Measurements from ENCODE around the gene MADD.
"Not testable (repeated sequence)": the region's sequence is repeated elsewhere in the genome, so short reads cannot be mapped to it uniquely, and the experiment has no call there.

MADD gene

DNA sequence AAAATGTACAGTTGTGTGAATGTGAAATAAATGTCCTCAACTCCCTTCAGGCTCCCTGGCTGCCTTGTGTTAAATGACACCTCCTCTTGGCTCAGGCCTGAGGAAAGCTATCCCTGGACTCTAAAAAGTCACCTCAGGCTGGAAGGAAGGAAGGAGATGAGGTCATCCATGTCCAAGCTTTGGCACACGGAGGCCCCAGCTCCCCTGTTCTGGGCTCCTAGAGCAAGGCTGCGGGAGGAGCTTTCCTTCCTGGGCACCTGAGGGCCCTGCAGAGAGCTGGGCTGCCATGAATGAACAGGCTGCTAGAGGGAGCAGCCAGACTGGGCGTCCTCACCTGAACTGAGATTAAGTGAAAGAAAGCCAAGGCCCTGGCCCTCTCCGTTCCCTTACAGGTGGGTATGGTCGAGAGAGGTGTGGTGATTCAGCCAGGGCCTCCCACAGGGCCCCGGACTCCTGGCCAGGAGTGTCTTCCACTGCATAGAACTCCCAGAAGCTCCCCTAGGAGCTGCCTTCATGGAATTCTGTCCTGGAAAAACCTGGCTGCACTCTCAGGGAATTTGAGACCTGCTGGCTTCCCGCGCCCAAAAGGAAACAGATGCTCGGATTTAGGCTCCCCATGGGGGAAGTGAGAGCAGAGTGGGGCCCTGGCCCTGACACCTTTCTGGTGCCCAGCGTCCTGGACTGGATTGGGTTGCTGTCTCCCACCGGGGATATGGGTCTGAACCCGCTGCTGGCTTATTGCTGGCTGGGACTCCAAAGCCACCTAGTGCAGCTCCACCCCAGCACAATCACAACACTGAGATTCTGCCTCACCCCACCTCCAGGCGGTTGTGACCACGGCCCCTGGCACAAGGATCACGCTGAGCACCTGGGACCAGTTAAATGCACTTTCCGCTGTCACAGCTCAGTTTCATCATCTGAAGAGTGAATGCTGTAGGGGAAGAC is 60.3 kb downstream of the MADD start:
- Histone ChIP-seq H3K4me1 (ENCODE audit: control insufficient read depth, insufficient read depth, low read length) (peaks cover 56% of the 10 kb centered on the region), H3K27me3 (ENCODE audit: control insufficient read depth, insufficient read depth, low read length) (no peaks in the 10 kb centered on the region), H3K9ac (ENCODE audit: low read length) (peak overlapping the region; percentile 2), H3K36me3 (ENCODE audit: control insufficient read depth, insufficient read depth, low read length) (peaks cover 21% of the 10 kb centered on the region), H3K4me3 (ENCODE audit: low read length) (no peak overlapping the region), H3K9me3 (ENCODE audit: control insufficient read depth, low read length) (no peaks in the 10 kb centered on the region)

DNA sequence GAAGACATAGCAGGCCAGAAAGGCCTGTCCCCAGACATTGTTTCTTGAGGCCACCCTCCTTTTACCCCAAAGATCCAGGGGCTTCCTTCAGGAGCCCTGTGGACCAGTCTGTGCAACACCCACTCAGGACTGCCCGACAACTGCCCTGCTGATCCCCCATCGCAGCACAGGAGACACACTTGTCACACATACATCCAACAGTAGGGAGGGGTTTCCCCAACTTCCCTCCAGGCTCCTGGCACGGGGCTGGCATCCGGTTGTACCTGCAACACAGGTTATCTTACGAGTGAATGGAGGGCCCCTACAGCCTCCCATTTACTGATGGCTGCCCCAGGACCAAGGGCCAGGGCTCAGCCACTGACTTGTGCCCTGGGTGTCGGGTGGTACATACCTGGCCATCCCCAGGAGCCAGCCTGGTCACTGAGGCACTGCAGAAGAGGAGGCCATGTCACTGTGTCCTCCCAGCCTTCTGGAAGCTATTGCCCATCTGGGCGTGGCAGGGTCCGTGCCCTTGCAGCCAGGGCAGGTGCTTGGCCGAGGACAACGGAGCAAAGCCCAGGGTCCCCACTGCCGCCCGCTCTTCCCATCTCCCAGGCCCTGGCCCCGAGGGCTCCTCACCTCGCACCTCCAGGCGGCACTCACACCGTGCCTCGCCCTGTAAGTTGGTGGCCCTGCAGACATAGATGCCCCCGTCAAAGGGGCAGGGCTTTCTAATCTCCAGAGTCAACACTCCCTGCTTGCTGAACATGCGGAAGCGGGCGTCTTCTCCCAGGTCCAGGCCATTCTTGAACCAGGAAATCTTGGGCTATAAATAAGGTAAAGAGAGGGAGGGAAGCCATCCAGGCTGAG is 61.7 kb downstream of the MADD start:
- Histone ChIP-seq H3K4me1 (ENCODE audit: control insufficient read depth, insufficient read depth, low read length) (peaks cover 42% of the 10 kb centered on the region), H3K36me3 (ENCODE audit: control insufficient read depth, insufficient read depth, low read length) (peaks cover 18% of the 10 kb centered on the region), H3K27me3 (ENCODE audit: control insufficient read depth, insufficient read depth, low read length) (no peaks in the 10 kb centered on the region), H3K4me3 (ENCODE audit: low read length) (no peak overlapping the region), H3K9ac (ENCODE audit: low read length) (peak overlapping the region; percentile 46), H3K9me3 (ENCODE audit: control insufficient read depth, low read length) (no peaks in the 10 kb centered on the region)

DNA sequence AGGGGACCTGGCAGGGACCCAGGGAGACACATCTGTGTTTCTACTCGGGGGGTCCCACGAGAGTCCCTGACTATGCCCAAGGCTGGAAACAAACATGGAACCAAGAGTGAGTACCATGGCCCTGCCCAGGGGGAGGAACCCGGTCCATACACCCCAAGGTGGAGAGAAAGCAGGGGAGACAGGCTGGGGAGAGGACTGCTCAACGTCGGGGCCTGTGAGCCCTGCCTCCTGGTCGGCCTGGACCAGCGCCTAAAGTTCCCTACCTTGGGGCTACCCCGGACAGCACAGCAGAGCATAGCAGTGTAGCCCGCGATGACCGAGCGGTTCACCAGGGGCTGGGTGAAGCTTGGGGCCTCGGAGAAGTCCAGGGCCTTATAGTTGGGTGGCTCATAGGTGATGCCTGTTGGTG is 62.4 kb downstream of the MADD start:
- peaks cover 13% of the 10 kb centered on the region for H3K36me3 ChIP-seq (ENCODE audit: control insufficient read depth, insufficient read depth, low read length)
- peak overlapping the region; percentile 35 for H3K4me3 ChIP-seq (ENCODE audit: low read length)
- no peaks in the 10 kb centered on the region for H3K9me3 ChIP-seq (ENCODE audit: control insufficient read depth, low read length)
- peaks cover 38% of the 10 kb centered on the region for H3K4me1 ChIP-seq (ENCODE audit: control insufficient read depth, insufficient read depth, low read length)
- H3K9ac ChIP-seq (ENCODE audit: low read length): peak overlapping the region; percentile 46
- no peaks in the 10 kb centered on the region for H3K27me3 ChIP-seq (ENCODE audit: control insufficient read depth, insufficient read depth, low read length)

DNA sequence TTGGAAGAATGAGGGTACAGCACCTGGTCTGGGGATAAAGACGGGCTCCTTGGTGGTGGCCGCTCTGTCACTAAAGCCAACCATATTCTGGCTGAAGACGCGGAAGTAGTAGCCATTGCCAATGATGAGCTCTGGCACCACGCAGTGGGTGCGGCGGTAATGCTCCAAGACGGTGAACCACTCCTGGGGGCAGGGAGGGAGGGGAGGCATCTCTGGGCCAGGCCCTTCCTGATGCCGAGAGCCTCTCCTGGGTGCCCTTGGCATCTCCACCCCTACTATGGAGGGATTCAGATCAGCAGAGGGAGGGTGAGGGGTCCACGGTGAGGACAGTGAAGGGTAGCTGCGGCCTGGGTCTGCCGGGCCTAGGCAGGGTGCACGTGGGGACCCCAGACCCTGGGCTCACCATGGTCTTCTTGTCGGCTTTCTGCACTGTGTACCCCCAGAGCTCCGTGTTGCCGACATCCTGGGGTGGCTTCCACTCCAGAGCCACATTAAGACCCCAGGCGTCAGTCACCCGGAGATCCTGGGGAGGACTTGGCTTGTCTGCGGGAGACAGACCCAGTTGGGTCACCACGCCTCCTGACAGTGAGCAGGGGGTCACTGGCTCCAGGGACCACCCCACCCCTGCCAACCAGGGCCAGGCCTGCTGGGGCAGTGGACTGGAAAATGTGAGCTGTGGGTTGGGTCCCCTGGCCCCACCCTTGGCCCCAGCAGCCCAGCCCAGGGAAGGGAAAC is 63.0 kb downstream of the MADD start:
- Histone ChIP-seq H3K36me3 (ENCODE audit: control insufficient read depth, insufficient read depth, low read length) (peaks cover 12% of the 10 kb centered on the region), H3K9ac (ENCODE audit: low read length) (peak overlapping the region; percentile 46), H3K27me3 (ENCODE audit: control insufficient read depth, insufficient read depth, low read length) (no peaks in the 10 kb centered on the region), H3K4me1 (ENCODE audit: control insufficient read depth, insufficient read depth, low read length) (peaks cover 38% of the 10 kb centered on the region), H3K4me3 (ENCODE audit: low read length) (peak overlapping the region; percentile 35), H3K9me3 (ENCODE audit: control insufficient read depth, low read length) (no peaks in the 10 kb centered on the region)

DNA sequence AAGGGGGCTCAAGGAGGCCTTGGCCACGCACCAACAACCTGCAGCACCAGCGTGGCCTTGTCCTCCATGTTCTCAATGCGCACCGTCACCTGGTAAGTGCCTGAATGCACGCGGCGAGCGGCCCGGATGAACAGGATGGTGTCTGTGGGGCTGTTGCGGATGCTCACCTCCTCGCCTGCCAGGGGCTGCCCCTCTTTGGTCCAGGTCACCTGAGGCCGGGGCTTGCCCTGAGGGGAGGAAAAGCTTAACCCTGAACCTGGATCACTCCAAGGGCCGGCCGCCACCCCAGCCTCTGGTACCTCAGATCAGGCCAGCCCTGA is 63.6 kb downstream of the MADD start:
- Histone ChIP-seq H3K36me3 (ENCODE audit: control insufficient read depth, insufficient read depth, low read length) (peaks cover 8% of the 10 kb centered on the region), H3K27me3 (ENCODE audit: control insufficient read depth, insufficient read depth, low read length) (no peaks in the 10 kb centered on the region), H3K9me3 (ENCODE audit: control insufficient read depth, low read length) (no peaks in the 10 kb centered on the region), H3K4me3 (ENCODE audit: low read length) (no peak overlapping the region), H3K4me1 (ENCODE audit: control insufficient read depth, insufficient read depth, low read length) (peaks cover 38% of the 10 kb centered on the region), H3K9ac (ENCODE audit: low read length) (no peak overlapping the region)

DNA sequence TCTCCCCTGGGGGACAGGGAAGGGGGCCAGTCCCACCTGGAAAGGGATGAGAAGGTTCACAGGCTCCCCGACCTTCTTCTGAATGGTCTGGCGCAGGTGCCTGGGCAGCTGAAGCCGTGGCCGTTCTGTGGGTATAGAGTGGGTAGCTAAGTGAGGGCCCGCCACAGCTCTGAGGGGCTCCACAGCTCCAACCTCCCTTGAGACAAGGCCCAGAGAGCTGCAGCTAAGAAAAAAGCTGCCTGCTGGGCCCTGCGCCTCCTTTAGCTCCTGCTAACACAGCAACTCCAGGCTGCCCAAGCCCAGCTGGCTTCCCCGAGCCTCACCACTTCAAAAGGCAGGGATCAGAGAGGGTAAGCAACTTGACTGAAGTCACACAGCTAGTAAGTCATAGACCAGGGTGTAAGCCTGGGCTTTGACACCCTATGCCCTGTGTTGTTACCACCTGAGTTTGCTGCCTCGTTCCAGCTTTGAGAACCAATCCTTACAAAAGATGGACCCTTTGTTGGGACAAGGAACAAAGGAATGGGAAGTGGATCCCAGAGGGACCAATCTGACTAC is 64.0 kb downstream of the MADD start:
- H3K4me3 ChIP-seq (ENCODE audit: low read length): no peak overlapping the region
- H3K9ac ChIP-seq (ENCODE audit: low read length): no peak overlapping the region
- H3K27me3 ChIP-seq (ENCODE audit: control insufficient read depth, insufficient read depth, low read length): no peaks in the 10 kb centered on the region
- no peaks in the 10 kb centered on the region for H3K9me3 ChIP-seq (ENCODE audit: control insufficient read depth, low read length)
- H3K4me1 ChIP-seq (ENCODE audit: control insufficient read depth, insufficient read depth, low read length): peaks cover 38% of the 10 kb centered on the region
- H3K36me3 ChIP-seq (ENCODE audit: control insufficient read depth, insufficient read depth, low read length): peaks cover 4% of the 10 kb centered on the region

DNA sequence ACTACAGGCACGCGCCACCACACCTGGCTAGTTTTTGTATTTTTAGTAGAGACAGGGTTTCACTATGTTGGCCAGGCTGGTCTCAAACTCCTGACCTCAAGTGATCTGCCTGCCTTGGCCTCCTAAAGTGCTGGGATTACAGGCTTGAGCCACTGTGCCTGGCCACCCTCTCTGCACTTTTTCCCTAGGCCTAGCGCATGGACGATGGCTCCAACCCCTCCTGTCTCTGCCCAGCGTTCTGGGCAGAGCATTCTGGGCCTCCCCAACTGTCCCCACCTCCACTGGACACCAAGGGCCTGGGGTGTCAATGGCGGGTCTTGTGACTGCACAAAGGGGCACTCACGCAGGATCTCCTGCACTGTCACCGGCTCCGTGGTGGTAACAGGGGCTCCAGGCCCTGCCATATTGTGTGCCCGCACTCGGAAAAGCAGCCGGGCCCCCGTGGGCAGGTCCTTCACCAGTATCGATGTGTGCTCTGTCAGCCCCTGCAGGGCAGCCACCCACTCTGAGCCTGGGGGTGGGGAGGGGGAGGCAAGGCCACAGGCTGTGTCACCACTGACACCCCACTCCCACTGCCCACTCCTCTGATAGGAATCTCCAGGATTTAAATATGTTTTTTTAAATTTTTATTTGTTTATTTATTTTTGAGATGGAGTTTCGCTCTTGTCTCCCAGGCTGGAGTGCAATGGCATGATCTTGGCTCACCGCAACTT is 64.9 kb downstream of the MADD start:
- peaks cover 35% of the 10 kb centered on the region for H3K4me1 ChIP-seq (ENCODE audit: control insufficient read depth, insufficient read depth, low read length)
- not testable (repeated sequence) for H3K9ac ChIP-seq (ENCODE audit: low read length); H3K27me3 ChIP-seq (ENCODE audit: control insufficient read depth, insufficient read depth, low read length); H3K9me3 ChIP-seq (ENCODE audit: control insufficient read depth, low read length); H3K4me3 ChIP-seq (ENCODE audit: low read length); H3K36me3 ChIP-seq (ENCODE audit: control insufficient read depth, insufficient read depth, low read length)

DNA sequence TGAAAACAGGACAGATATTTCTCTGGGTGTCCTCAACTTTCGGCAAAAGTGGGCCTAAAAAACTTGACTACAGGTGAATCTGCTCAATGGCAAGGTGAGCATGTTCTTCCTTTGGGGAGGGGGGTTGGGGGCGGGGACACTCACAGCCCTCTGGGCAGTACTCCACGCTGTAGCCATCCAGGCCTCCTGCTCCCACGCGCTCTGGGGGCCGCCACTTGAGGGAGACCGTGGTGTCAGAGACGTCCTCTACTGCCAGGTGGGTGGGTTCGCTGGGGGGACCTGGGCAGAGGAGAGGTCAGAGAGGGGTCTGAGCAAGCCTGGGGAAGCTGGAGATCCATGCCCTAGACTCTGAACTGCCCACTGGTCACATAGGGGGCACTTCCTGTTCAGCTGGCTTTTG is 65.8 kb downstream of the MADD start:
- Histone ChIP-seq H3K4me1 (ENCODE audit: control insufficient read depth, insufficient read depth, low read length) (peaks cover 26% of the 10 kb centered on the region), H3K36me3 (ENCODE audit: control insufficient read depth, insufficient read depth, low read length) (no peaks in the 10 kb centered on the region), H3K27me3 (ENCODE audit: control insufficient read depth, insufficient read depth, low read length) (no peaks in the 10 kb centered on the region), H3K9me3 (ENCODE audit: control insufficient read depth, low read length) (no peaks in the 10 kb centered on the region), H3K9ac (ENCODE audit: low read length) (no peak overlapping the region), H3K4me3 (ENCODE audit: low read length) (no peak overlapping the region)

DNA sequence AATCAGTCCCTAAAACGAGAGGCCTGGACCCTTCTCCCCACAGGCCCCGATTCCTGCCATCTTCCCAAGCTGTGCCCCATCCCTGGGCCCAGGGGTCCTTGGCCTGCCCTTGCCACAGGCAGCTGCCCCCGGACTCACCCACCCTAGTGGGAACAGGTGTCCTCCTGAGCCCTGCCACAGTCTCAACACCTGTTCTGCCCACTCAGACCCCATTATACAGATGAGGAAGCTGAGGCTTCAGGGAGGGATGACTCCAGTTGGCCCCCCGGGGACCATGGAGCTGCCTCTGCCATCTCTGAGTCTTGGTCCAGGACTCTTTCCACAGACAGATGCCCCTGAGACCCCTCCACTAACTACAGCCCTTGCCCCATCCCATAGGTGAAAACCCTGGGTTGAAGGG is 66.7 kb downstream of the MADD start:
- Histone ChIP-seq H3K27me3 (ENCODE audit: control insufficient read depth, insufficient read depth, low read length) (no peaks in the 10 kb centered on the region), H3K9ac (ENCODE audit: low read length) (no peak overlapping the region), H3K9me3 (ENCODE audit: control insufficient read depth, low read length) (no peaks in the 10 kb centered on the region), H3K4me1 (ENCODE audit: control insufficient read depth, insufficient read depth, low read length) (peaks cover 18% of the 10 kb centered on the region), H3K4me3 (ENCODE audit: low read length) (no peak overlapping the region), H3K36me3 (ENCODE audit: control insufficient read depth, insufficient read depth, low read length) (no peaks in the 10 kb centered on the region)

DNA sequence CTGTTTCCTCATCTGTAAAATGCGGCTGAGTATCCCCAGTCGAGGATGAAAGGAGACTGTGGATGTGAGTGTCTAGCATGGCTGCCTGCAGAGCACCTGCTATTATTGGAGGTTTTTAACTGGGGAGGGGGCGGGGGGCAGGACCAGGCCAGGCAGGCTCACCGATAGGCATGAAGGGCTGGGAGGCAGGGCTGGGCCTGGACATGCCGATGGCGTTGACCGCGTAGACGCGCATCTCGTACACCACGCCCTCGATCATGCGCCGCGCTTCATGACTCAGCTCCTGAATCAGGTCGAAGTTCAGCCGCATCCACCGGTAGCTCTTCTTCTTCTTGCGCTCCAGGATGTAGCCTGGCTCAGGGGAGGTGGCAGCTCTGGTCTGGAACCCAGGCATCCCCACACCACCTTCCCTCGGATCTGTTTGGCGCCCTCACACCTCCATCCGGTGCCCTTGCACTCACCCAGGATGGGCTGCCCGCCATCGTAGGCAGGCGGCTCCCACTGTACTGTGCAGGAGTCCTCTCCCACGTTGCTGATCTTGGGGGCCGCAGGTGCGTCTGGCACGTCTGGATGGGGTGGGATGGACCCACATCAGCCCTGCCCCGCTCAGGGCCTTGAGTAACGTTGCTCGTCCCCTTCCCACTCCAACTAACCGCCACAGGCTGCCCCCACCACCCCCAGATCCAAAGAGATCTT is 67.4 kb downstream of the MADD start:
- Histone ChIP-seq H3K9me3 (ENCODE audit: control insufficient read depth, low read length) (no peaks in the 10 kb centered on the region), H3K9ac (ENCODE audit: low read length) (no peak overlapping the region), H3K36me3 (ENCODE audit: control insufficient read depth, insufficient read depth, low read length) (no peaks in the 10 kb centered on the region), H3K4me1 (ENCODE audit: control insufficient read depth, insufficient read depth, low read length) (peaks cover 11% of the 10 kb centered on the region), H3K4me3 (ENCODE audit: low read length) (no peak overlapping the region), H3K27me3 (ENCODE audit: control insufficient read depth, insufficient read depth, low read length) (no peaks in the 10 kb centered on the region)

Measured in mucosa of stomach (tissue), 1 donor.